Endodermal cell (in vitro differentiated cells): ENCODE results near the gene DYNLT3. TPM values are rescaled to one million over a fixed set of nuclear protein-coding genes. Genes with fewer than 3 reads are reported as not detected.

Source experiments
- DNase-seq: peaks from one replicate; pipeline ENCODE4 v3.0.0-alpha.2; 2017
- H3K27ac ChIP-seq: 2 replicates; pipeline ENCODE4 v1.5.1; 2013; ENCODE audit warnings: mild to moderate bottlenecking, low read depth, low read length, moderate library complexity
- H3K27me3 ChIP-seq: 2 replicates; pipeline ENCODE4 v1.6.1; 2013; ENCODE audit warnings: mild to moderate bottlenecking, low read length, moderate library complexity; ENCODE audit not compliant: insufficient read depth, control insufficient read depth, poor library complexity, severe bottlenecking
- H3K36me3 ChIP-seq: 2 replicates; pipeline ENCODE4 v1.7.0; 2013; ENCODE audit warnings: mild to moderate bottlenecking, low read length, moderate library complexity; ENCODE audit not compliant: control insufficient read depth, insufficient read depth
- H3K4me1 ChIP-seq: one replicate; pipeline ENCODE4 v1.7.0; 2013; ENCODE audit warnings: low read length; ENCODE audit not compliant: control insufficient read depth, insufficient read depth
- H3K4me3 ChIP-seq: 2 replicates; pipeline ENCODE4 v1.5.1; 2013; ENCODE audit warnings: mild to moderate bottlenecking, low read length, moderate library complexity
- H3K9ac ChIP-seq: 2 replicates; pipeline ENCODE4 v1.6.1; 2013; ENCODE audit warnings: mild to moderate bottlenecking, low read length, moderate library complexity; ENCODE audit not compliant: poor library complexity, severe bottlenecking; ENCODE audit errors: extremely low read depth
- H3K9me3 ChIP-seq: 2 replicates; pipeline ENCODE4 v1.6.1; 2013; ENCODE audit warnings: mild to moderate bottlenecking, low read length, moderate library complexity; ENCODE audit not compliant: control insufficient read depth
- H3K27ac Mint-ChIP-seq: 2 replicates; pipeline ENCODE4 v1.8.0; 2020; ENCODE audit warnings: mixed read lengths
- H3K27me3 Mint-ChIP-seq: 2 replicates; pipeline ENCODE4 v1.8.0; 2021; ENCODE audit warnings: mild to moderate bottlenecking, mixed read lengths; ENCODE audit not compliant: insufficient read depth
- H3K36me3 Mint-ChIP-seq: 2 replicates; pipeline ENCODE4 v1.8.0; 2020; ENCODE audit warnings: low read depth, mixed read lengths
- H3K4me1 Mint-ChIP-seq: 2 replicates; pipeline ENCODE4 v1.8.0; 2020; ENCODE audit warnings: mixed read lengths
- H3K4me3 Mint-ChIP-seq: 2 replicates; pipeline ENCODE4 v1.8.0; 2020; ENCODE audit warnings: mild to moderate bottlenecking, moderate library complexity, mixed read lengths
- H3K9me3 Mint-ChIP-seq: 2 replicates; pipeline ENCODE4 v1.8.0; 2020; ENCODE audit warnings: mild to moderate bottlenecking, mixed read lengths
- CTCF ChIP-seq: fragments of 200-600 bp; sonication (generic); conservative IDR thresholded peaks from 2 replicates; pipeline ENCODE4 v1.5.0; 2021; ENCODE audit warnings: antibody characterized with exemption, mild to moderate bottlenecking
- WGBS, 2 experiments: methylation state at CpG; one replicate each; pipeline versions ENCODE4 v1.1.5 to v1.1.7; 2013; ENCODE audit warnings: missing lambda C conversion rate in 2 of 2, mixed read lengths in 1 of 2; ENCODE audit not compliant: insufficient coverage in 1 of 2, insufficient read length in 1 of 2; 5-methylcytosine and 5-hydroxymethylcytosine counted together
- total RNA-seq, 2 donors: library from RNA; stranded (reverse); fragmentation: NEBNext Ultra II Directional in 1 of 2; extraction: Animal tissue kit (Norgen Biotek cat#: 25700) in 1 of 2; gene quantifications; 2 replicates in 1 of 2; 3 replicates in 1 of 2; pipeline ENCODE4 v1.2.1, GENCODE V29; 2021

Gene DYNLT3
- total RNA-seq, 2 donors from 2014 or later = 14.3 to 15.4 TPM

- WGBS, 2 experiments = 100% methylated on average over 2 of the region's 3 CpGs; no CpG with 5 or more reads in 1 of the 2 experiments
- no peaks in the 10 kb centered on the region for H3K27me3 ChIP-seq
- no peaks in the 10 kb centered on the region for H3K4me1 ChIP-seq
- Mint-ChIP-seq H3K4me3 (no peak overlapping the region), H3K27me3 (peaks cover 2% of the 10 kb centered on the region), H3K9me3 (peaks cover 56% of the 10 kb centered on the region), H3K27ac (no peak overlapping the region), H3K4me1 (no peaks in the 10 kb centered on the region), H3K36me3 (no peaks in the 10 kb centered on the region)
- no peak for TF ChIP-seq CTCF
- H3K9ac ChIP-seq = no peak overlapping the region
- H3K4me3 ChIP-seq = no peak overlapping the region
- no peaks in the 10 kb centered on the region for H3K36me3 ChIP-seq
- H3K27ac ChIP-seq = no peak overlapping the region
- H3K9me3 ChIP-seq = no peaks in the 10 kb centered on the region
- no peak for DNase-seq
Measured at GRCh38 chrX:37854148-37854547, 6.8 kb upstream of the DYNLT3 start.

DNA sequence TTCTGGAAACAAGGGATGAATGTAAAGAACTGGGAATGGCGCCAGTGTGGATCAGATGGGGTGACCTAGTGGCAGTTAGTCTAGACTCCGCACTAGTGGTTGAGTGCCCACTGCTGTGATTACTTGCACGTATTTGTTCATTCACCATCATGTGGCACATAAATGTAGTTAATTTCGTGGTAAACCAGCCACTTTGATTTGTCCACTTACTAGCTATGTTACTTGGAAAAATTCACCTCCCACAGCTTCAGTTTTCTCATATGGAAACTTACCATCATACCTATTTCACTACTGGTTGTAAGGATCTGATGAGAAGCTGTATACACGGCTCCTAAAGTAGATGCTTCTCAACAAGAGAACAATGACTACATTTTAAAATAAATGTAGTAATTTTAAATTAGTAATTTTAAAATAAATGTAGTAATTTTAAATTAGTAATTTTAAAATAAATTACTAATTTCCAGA lies 394 bp upstream of the DYNLT3 start:
- peak overlapping the region; percentile 58 for H3K4me3 Mint-ChIP-seq
- H3K36me3 Mint-ChIP-seq = no peaks in the 10 kb centered on the region
- peaks cover 40% of the 10 kb centered on the region for H3K9me3 Mint-ChIP-seq
- 54% methylated on average over 4 of the region's 5 CpGs; no CpG with 5 or more reads in 1 of the 2 experiments for WGBS, 2 experiments
- Histone ChIP-seq H3K4me3 (peak overlapping the region; percentile 77), H3K36me3 (no peaks in the 10 kb centered on the region), H3K4me1 (no peaks in the 10 kb centered on the region), H3K27me3 (peaks cover 32% of the 10 kb centered on the region), H3K9me3 (no peaks in the 10 kb centered on the region), H3K27ac (no peak overlapping the region), H3K9ac (no peak overlapping the region)
- DNase-seq = no peak
- peaks cover under 1% of the 10 kb centered on the region for H3K4me1 Mint-ChIP-seq
- H3K27ac Mint-ChIP-seq = peak overlapping the region; percentile 77
- H3K27me3 Mint-ChIP-seq = peaks cover 20% of the 10 kb centered on the region
- no peak for TF ChIP-seq CTCF

- H3K27me3 Mint-ChIP-seq = peaks cover 20% of the 10 kb centered on the region
- H3K9ac ChIP-seq = no peak overlapping the region
- H3K27ac Mint-ChIP-seq = no peak overlapping the region
Measured at GRCh38 chrX:37846558-37846933, 825 bp downstream of the DYNLT3 start.

More at GRCh38 chrX:37846558-37846933, 825 bp downstream of the DYNLT3 start:
- Histone ChIP-seq H3K27me3 (peaks cover 41% of the 10 kb centered on the region), H3K4me1 (no peaks in the 10 kb centered on the region), H3K9me3 (no peaks in the 10 kb centered on the region), H3K27ac (no peak overlapping the region), H3K4me3 (peak overlapping the region; percentile 77), H3K36me3 (no peaks in the 10 kb centered on the region)
- 68 to 80% methylated on average over 1 of the region's 1 CpG for WGBS, 2 experiments
- TF ChIP-seq CTCF = no peak
- Mint-ChIP-seq H3K4me1 (peaks cover 1% of the 10 kb centered on the region), H3K9me3 (peaks cover 36% of the 10 kb centered on the region), H3K4me3 (peak overlapping the region; percentile 58), H3K36me3 (no peaks in the 10 kb centered on the region)
- DNase-seq = no peak
